Stomach (tissue), 9 donors: Measurements from ENCODE around the gene HMG20A. TPM values are rescaled to one million over a fixed set of nuclear protein-coding genes. Genes with fewer than 3 reads are reported as not detected.

Experiments
- DNase-seq, 2 donors: peaks; one replicate each; pipeline versions ENCODE4 v3.0.0 to v3.0.0-alpha.2; 2013 to 2019
- H3K27ac ChIP-seq, 5 donors: fragments of 200-600 bp in 4 of 5; sonication (generic) in 4 of 5; one replicate each; pipeline ENCODE4 v1.5.1; 2013 to 2019; ENCODE audit warnings: mild to moderate bottlenecking in 1 of 5, moderate library complexity in 1 of 5
- H3K27me3 ChIP-seq, 3 donors: fragments of 200-600 bp; sonication (generic); one replicate each; pipeline ENCODE4 v1.5.1; 2017 to 2019; ENCODE audit warnings: mixed run types in 1 of 3
- H3K36me3 ChIP-seq, 4 donors: fragments of 200-600 bp; sonication (generic); 1 replicate in 3 of 4; 2 replicates in 1 of 4; pipeline ENCODE4 v1.5.1; 2016 to 2019
- H3K4me1 ChIP-seq, 4 donors: fragments of 200-600 bp; sonication (generic); one replicate each; pipeline ENCODE4 v1.5.1; 2016 to 2019
- H3K4me3 ChIP-seq, 4 donors: fragments of 200-600 bp; sonication (generic) in 3 of 4; one replicate each; pipeline ENCODE4 v1.5.1; 2016 to 2019; ENCODE audit warnings: mild to moderate bottlenecking in 1 of 4
- H3K9me3 ChIP-seq, 4 donors: fragments of 200-600 bp; sonication (generic); one replicate each; pipeline ENCODE4 v1.5.1; 2016 to 2019
- CTCF ChIP-seq, 7 experiments: fragments of 450-650 bp in 4 of 7; fragments of 200-600 bp in 3 of 7; sonication (generic) in 3 of 7; IDR thresholded peaks; one replicate each; pipeline ENCODE4 v1.5.1; 2016 to 2019; ENCODE audit warnings: antibody characterized with exemption in 7 of 7, control low read depth in 2 of 7, mild to moderate bottlenecking in 1 of 7
- EP300 ChIP-seq: sonication (generic); formaldehyde crosslinking; IDR thresholded peaks from one replicate; pipeline ENCODE4 v1.6.1; 2017; ENCODE audit warnings: antibody characterized with exemption
- POLR2A ChIP-seq, 4 donors: fragments of 450-650 bp; IDR thresholded peaks; one replicate each; pipeline ENCODE4 v1.6.1; 2016; ENCODE audit warnings: antibody characterized with exemption in 4 of 4, control low read depth in 2 of 4, mild to moderate bottlenecking in 1 of 4, moderate library complexity in 1 of 4
- POLR2AphosphoS5 ChIP-seq, 3 donors: sonication (generic); formaldehyde crosslinking; IDR thresholded peaks; one replicate each; pipeline ENCODE4 v1.6.1; 2016; ENCODE audit warnings: antibody characterized with exemption in 3 of 3
- WGBS, 5 donors: extraction: QIAGEN DNeasy Blood & Tissue Kit in 3 of 5; methylation state at CpG; one replicate each; pipeline versions ENCODE4 v1.1.5 to v1.1.7; 2013 to 2018; 5-methylcytosine and 5-hydroxymethylcytosine counted together
- intact Hi-C: fragments of 100-400 bp; cut with DNase I; formaldehyde crosslinking; loops from one replicate; pipeline ENCODE4 v1.15.1; 2023; ENCODE audit warnings: low total_unique reads
- polyA plus RNA-seq, 3 donors: library from polyadenylated mRNA; stranded (reverse); fragments of 200-250 nt; gene quantifications; one replicate each; pipeline ENCODE4 v1.2.3, GENCODE V29; 2013
- total RNA-seq, 5 donors: library from RNA; depleted of rRNA; stranded (reverse); fragments of >200 nt; gene quantifications; one replicate each; pipeline versions ENCODE4 v1.1.0 to v1.2.3, GENCODE V29; 2014 to 2016
- donor health status: healthy with polysubstance abuse.
- donor health status: Bipolar disorder and iron deficiency.
- donor health status: healthy.

HMG20A gene
- total and polyA plus RNA-seq, 8 donors: 8.1 to 51.8 (median 22.6) TPM

- intact Hi-C loops: no loop called here
- H3K27ac ChIP-seq: no peak overlapping the region
- H3K4me1 ChIP-seq: peaks cover 8 to 59% (median 33%) of the 10 kb centered on the region in 4 donors
Observed at GRCh38 chr15:77426377-77426776, 5.7 kb downstream of the HMG20A start.

GRCh38 chr15:77426871-77427270, 6.2 kb downstream of the HMG20A start:
- Histone ChIP-seq H3K4me3 (no peak overlapping the region), H3K36me3 (no peaks in the 10 kb centered on the region), H3K9me3 (no peaks in the 10 kb centered on the region), H3K4me1 (peaks cover 7 to 54% (median 28%) of the 10 kb centered on the region in 4 donors), H3K27me3 (no peaks in the 10 kb centered on the region), H3K27ac (no peak overlapping the region)
- TF ChIP-seq POLR2AphosphoS5 (IDR thresholded peaks at IDR 0.05) (no peak), CTCF (IDR thresholded peaks at IDR 0.05) (no peak), POLR2A (IDR thresholded peaks at IDR 0.05) (no peak), EP300 (no peak)
- no peak for DNase-seq
- intact Hi-C loops: no loop called here
- WGBS, 5 donors: 71 to 96% (median 81%) methylated on average over 1 of the region's 1 CpG

More at GRCh38 chr15:77426377-77426776, 5.7 kb downstream of the HMG20A start:
- Histone ChIP-seq H3K4me3 (no peak overlapping the region), H3K9me3 (no peaks in the 10 kb centered on the region), H3K27me3 (no peaks in the 10 kb centered on the region), H3K36me3 (no peaks in the 10 kb centered on the region)
- 85 to 93% (median 88%) methylated on average over 1 of the region's 1 CpG for WGBS, 5 donors
- TF ChIP-seq EP300: no peak
- no peak for TF ChIP-seq POLR2A (IDR thresholded peaks at IDR 0.05)
- no peak for TF ChIP-seq POLR2AphosphoS5 (IDR thresholded peaks at IDR 0.05)
- TF ChIP-seq CTCF (IDR thresholded peaks at IDR 0.05): no peak
- no peak for DNase-seq

GRCh38 chr15:77430213-77430612, 9.5 kb downstream of the HMG20A start:
- 64 to 76% (median 67%) methylated on average over 2 of the region's 2 CpGs for WGBS, 5 donors
- Histone ChIP-seq H3K27me3 (no peaks in the 10 kb centered on the region), H3K4me1 (peaks cover 0 to 24% (median 7%) of the 10 kb centered on the region in 4 donors), H3K4me3 (no peak overlapping the region), H3K36me3 (no peaks in the 10 kb centered on the region), H3K27ac (no peak overlapping the region), H3K9me3 (no peaks in the 10 kb centered on the region)
- TF ChIP-seq CTCF (IDR thresholded peaks at IDR 0.05) (no peak), POLR2A (IDR thresholded peaks at IDR 0.05) (no peak), EP300 (no peak), POLR2AphosphoS5 (IDR thresholded peaks at IDR 0.05) (no peak)
- intact Hi-C loops: no loop called here
- DNase-seq: no peak

- Histone ChIP-seq H3K9me3 (no peaks in the 10 kb centered on the region), H3K27ac (no peak overlapping the region), H3K4me1 (peaks cover 0 to 19% (median 8%) of the 10 kb centered on the region in 4 donors), H3K4me3 (no peak overlapping the region), H3K36me3 (no peaks in the 10 kb centered on the region), H3K27me3 (no peaks in the 10 kb centered on the region)
- no peak for DNase-seq
- TF ChIP-seq CTCF (IDR thresholded peaks at IDR 0.05): no peak
- TF ChIP-seq POLR2AphosphoS5 (IDR thresholded peaks at IDR 0.05): no peak
- no peak for TF ChIP-seq POLR2A (IDR thresholded peaks at IDR 0.05)
- no peak for TF ChIP-seq EP300
- WGBS, 5 donors: 78 to 89% (median 84%) methylated on average over 2 of the region's 2 CpGs
- intact Hi-C loops: no loop called here
Observed at GRCh38 chr15:77430652-77431051, 10.0 kb downstream of the HMG20A start.
